Subcutaneous adipose tissue (tissue), 4 donors: ENCODE results near the gene SLC25A34. TPM values are rescaled to one million over a fixed set of nuclear protein-coding genes. Genes with fewer than 3 reads are reported as not detected.

Experiments
- total RNA-seq, 4 donors: library from RNA; depleted of rRNA; stranded (reverse); fragments of >200 nt; gene quantifications; one replicate each; pipeline ENCODE4 v1.1.0, GENCODE V29; 2016
- TF ChIP-seq, protein P1 (sequence below): fragments of 450-650 bp; IDR thresholded peaks from one replicate; pipeline ENCODE4 v1.5.1; 2016; ENCODE audit warnings: low read depth, mild to moderate bottlenecking, control low read depth, antibody characterized with exemption, moderate library complexity

SLC25A34 gene
- total RNA-seq, result 10 to 100 TPM in 1 of 4 donors, 1 to 10 TPM in 1, under 1 TPM in 2; 0.44 to 11.1 (median 1.1) TPM

GRCh38 chr1:15736038-15736891 is at the start of gene SLC25A34:
Gene SLC25A34 (plus strand): TSS chr1:15736258. CDS start chr1:15736486, 228 bp downstream.
- TF ChIP-seq, protein P1, sequence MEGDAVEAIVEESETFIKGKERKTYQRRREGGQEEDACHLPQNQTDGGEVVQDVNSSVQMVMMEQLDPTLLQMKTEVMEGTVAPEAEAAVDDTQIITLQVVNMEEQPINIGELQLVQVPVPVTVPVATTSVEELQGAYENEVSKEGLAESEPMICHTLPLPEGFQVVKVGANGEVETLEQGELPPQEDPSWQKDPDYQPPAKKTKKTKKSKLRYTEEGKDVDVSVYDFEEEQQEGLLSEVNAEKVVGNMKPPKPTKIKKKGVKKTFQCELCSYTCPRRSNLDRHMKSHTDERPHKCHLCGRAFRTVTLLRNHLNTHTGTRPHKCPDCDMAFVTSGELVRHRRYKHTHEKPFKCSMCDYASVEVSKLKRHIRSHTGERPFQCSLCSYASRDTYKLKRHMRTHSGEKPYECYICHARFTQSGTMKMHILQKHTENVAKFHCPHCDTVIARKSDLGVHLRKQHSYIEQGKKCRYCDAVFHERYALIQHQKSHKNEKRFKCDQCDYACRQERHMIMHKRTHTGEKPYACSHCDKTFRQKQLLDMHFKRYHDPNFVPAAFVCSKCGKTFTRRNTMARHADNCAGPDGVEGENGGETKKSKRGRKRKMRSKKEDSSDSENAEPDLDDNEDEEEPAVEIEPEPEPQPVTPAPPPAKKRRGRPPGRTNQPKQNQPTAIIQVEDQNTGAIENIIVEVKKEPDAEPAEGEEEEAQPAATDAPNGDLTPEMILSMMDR, result no peak

DNA sequence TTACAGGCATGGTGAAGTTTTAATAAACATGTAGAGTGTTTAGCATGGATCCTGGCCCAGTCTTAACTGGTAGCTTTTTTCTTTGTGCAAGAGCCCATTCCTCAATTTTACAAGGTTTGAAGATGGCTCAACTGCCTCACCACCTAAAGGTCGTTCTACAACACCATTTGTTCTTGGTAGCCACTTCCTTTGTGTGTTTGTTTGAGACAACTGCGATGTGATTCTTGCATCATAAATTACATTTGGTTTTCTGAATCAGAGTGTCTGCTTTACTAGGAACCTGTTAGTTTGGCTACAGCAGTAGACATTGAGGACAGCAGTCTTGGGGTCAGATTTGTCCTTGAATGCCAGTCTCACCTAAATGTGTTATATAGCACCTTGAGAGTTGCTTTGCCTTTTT is 48.6 kb upstream of the SLC25A34 start:
- TF ChIP-seq, protein P1, result no peak

GRCh38 chr1:15690317-15690716 is 45.7 kb upstream of the SLC25A34 start:
- TF ChIP-seq, protein P1, result no peak

- TF ChIP-seq, protein P1, result no peak
Measured at GRCh38 chr1:15691434-15692032, 44.5 kb upstream of the SLC25A34 start.

DNA sequence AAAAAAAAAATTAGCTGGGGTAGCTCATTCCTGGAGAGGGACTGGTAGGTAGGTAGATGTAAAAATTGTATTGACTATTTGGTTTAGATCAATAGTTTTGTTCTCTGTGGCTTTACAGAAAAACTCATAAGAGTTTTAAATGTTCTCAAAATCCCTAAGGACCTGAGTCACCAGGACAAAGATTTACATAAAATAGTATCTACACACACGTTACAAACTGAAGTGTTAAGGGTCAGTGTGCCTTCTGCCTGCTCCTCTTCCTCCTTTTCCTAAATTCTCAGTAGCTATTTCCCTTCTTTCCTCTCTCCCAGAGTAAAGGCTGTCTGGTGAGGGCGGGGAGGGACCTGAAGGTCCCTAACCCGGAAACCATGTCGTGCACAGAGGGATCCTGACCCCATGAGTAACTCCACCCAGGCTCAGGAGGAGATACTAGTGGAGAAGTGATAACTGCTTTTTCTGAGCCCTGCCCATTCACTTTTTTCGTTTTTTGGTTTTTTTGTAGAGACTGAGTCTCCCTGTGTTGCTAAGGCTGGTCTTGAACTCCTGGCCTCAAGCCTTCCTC is 43.9 kb upstream of the SLC25A34 start:
- TF ChIP-seq, protein P1, result no peak

GRCh38 chr1:15693371-15693770 is 42.7 kb upstream of the SLC25A34 start:
- TF ChIP-seq, protein P1, result no peak

GRCh38 chr1:15696956-15697521 is 39.0 kb upstream of the SLC25A34 start:
- TF ChIP-seq, protein P1, result no peak
